ENCODE measurements around the gene GPHN. TPM values are rescaled to one million over a fixed set of nuclear protein-coding genes. Genes with fewer than 3 reads are reported as not detected.

Gene GPHN
- total RNA-seq, 1 experiment from 2014 or later = 11.3 TPM

DNA sequence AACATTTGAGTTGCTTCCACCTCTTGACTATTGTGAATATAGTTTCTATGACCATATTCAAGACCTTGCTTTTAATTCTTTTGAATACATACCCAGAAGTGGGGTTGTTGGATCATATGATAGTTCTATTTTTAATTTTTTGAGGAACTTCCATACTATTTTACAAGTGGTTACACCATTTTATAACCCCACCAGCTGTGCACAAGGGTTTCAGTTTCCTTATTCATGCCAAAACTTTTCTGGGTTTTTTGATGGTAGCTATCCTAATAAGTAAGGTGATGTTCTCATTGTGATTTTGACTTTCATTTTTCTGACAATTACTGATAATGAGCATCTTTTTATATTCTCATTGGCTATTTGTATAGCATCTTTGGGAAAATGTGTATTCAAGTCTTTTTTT, 571.9 kb downstream of the GPHN start:
- no peak overlapping the region for H3K4me3 Mint-ChIP-seq (ENCODE audit: unreplicated experiment)
- Histone ChIP-seq H3K4me3 (ENCODE audit: low read depth, low read length) (no peak overlapping the region), H3K9me3 (no peaks in the 10 kb centered on the region), H3K4me1 (no peaks in the 10 kb centered on the region), H3K27me3 (replicated peaks; ENCODE audit: control insufficient read depth, insufficient read depth, low read length) (no peaks in the 10 kb centered on the region), H3K36me3 (ENCODE audit: control insufficient read depth, insufficient read depth, low read length) (no peaks in the 10 kb centered on the region)
- no peaks in the 10 kb centered on the region for H3K36me3 Mint-ChIP-seq (ENCODE audit: insufficient read depth, unreplicated experiment)
- TF ChIP-seq, protein P1, sequence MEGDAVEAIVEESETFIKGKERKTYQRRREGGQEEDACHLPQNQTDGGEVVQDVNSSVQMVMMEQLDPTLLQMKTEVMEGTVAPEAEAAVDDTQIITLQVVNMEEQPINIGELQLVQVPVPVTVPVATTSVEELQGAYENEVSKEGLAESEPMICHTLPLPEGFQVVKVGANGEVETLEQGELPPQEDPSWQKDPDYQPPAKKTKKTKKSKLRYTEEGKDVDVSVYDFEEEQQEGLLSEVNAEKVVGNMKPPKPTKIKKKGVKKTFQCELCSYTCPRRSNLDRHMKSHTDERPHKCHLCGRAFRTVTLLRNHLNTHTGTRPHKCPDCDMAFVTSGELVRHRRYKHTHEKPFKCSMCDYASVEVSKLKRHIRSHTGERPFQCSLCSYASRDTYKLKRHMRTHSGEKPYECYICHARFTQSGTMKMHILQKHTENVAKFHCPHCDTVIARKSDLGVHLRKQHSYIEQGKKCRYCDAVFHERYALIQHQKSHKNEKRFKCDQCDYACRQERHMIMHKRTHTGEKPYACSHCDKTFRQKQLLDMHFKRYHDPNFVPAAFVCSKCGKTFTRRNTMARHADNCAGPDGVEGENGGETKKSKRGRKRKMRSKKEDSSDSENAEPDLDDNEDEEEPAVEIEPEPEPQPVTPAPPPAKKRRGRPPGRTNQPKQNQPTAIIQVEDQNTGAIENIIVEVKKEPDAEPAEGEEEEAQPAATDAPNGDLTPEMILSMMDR (IDR thresholded peaks at IDR 0.05; ENCODE audit: insufficient read depth in 1 of 2, low read depth in 1 of 2, low read length in 1 of 2, severe bottlenecking in 1 of 2, unreplicated experiment in 1 of 2) = no peak
- peaks cover 9% of the 10 kb centered on the region for H3K9me3 Mint-ChIP-seq (ENCODE audit: unreplicated experiment)
- POLR2A ChIA-PET = interaction anchor here (0.6 kb wide), 1 partner anchor 11 kb away, joined by 3 read pairs; no protein-coding TSS in a partner anchor
- no peaks in the 10 kb centered on the region for H3K27me3 Mint-ChIP-seq (ENCODE audit: insufficient read depth, unreplicated experiment)
- intact Hi-C loops (cut with micrococcal nuclease; ENCODE audit: unreplicated experiment) = no loop called here
- no peak overlapping the region for H3K27ac Mint-ChIP-seq (ENCODE audit: unreplicated experiment)
- no peak for DNase-seq
- BruUV-seq (replicated peaks) = no TSS peak
- CTCF ChIA-PET = no interaction called here
- H3K4me1 Mint-ChIP-seq (ENCODE audit: low read depth, unreplicated experiment) = no peaks in the 10 kb centered on the region

DNA sequence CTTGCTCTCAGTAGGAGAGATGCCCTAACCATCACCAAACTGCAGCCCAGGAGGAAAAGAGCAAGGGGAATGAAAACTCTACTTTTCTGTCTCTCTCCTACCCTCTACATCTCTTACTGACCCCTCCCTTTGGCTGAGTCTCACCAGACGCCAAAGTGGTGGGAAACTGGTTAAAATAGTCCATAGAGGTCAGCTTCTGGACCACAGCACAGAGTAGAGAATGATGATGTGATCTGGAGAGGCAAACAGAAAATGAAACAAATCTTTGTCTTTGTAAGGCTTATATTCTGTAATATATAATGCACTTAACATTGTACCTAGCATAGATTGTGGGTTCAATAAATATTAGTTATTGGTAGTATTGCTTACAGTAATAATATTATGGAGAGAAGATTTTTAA, 600.3 kb downstream of the GPHN start:
- no peaks in the 10 kb centered on the region for H3K27me3 Mint-ChIP-seq (ENCODE audit: insufficient read depth, unreplicated experiment)
- DNase-seq = no peak
- no peak overlapping the region for H3K4me3 Mint-ChIP-seq (ENCODE audit: unreplicated experiment)
- TF ChIP-seq, protein P1 (IDR thresholded peaks at IDR 0.05; ENCODE audit: insufficient read depth in 1 of 2, low read depth in 1 of 2, low read length in 1 of 2, severe bottlenecking in 1 of 2, unreplicated experiment in 1 of 2) = no peak
- H3K27ac Mint-ChIP-seq (ENCODE audit: unreplicated experiment) = no peak overlapping the region
- ChIA-PET CTCF (no interaction called here), POLR2A (no interaction called here)
- intact Hi-C loops (cut with micrococcal nuclease; ENCODE audit: unreplicated experiment) = no loop called here
- H3K36me3 Mint-ChIP-seq (ENCODE audit: insufficient read depth, unreplicated experiment) = no peaks in the 10 kb centered on the region
- Histone ChIP-seq H3K4me3 (ENCODE audit: low read depth, low read length) (no peak overlapping the region), H3K9me3 (peaks cover 4% of the 10 kb centered on the region; the same call in 1 of the 2 replicates), H3K4me1 (no peaks in the 10 kb centered on the region), H3K27me3 (replicated peaks; ENCODE audit: control insufficient read depth, insufficient read depth, low read length) (no peaks in the 10 kb centered on the region), H3K36me3 (ENCODE audit: control insufficient read depth, insufficient read depth, low read length) (no peaks in the 10 kb centered on the region)
- no TSS peak for BruUV-seq (replicated peaks)
- peaks cover 15% of the 10 kb centered on the region for H3K9me3 Mint-ChIP-seq (ENCODE audit: unreplicated experiment)
- no peaks in the 10 kb centered on the region for H3K4me1 Mint-ChIP-seq (ENCODE audit: low read depth, unreplicated experiment)

- H3K9me3 Mint-ChIP-seq (ENCODE audit: unreplicated experiment) = peaks cover 8% of the 10 kb centered on the region
- H3K9me3 ChIP-seq = peaks cover 2% of the 10 kb centered on the region; the same call in 1 of the 2 replicates
- intact Hi-C loops (cut with micrococcal nuclease; ENCODE audit: unreplicated experiment) = no loop called here
- H3K36me3 Mint-ChIP-seq (ENCODE audit: insufficient read depth, unreplicated experiment) = no peaks in the 10 kb centered on the region
- no peaks in the 10 kb centered on the region for H3K4me1 Mint-ChIP-seq (ENCODE audit: low read depth, unreplicated experiment)
- peaks cover 1% of the 10 kb centered on the region for H3K27me3 Mint-ChIP-seq (ENCODE audit: insufficient read depth, unreplicated experiment)
- no peak overlapping the region for H3K4me3 ChIP-seq (ENCODE audit: low read depth, low read length)
- H3K27me3 ChIP-seq (replicated peaks; ENCODE audit: control insufficient read depth, insufficient read depth, low read length) = no peaks in the 10 kb centered on the region
- no peaks in the 10 kb centered on the region for H3K4me1 ChIP-seq
- H3K4me3 Mint-ChIP-seq (ENCODE audit: unreplicated experiment) = no peak overlapping the region
- POLR2A ChIA-PET = no interaction called here
- no peaks in the 10 kb centered on the region for H3K36me3 ChIP-seq (ENCODE audit: control insufficient read depth, insufficient read depth, low read length)
- no peak overlapping the region for H3K27ac Mint-ChIP-seq (ENCODE audit: unreplicated experiment)
- DNase-seq = no peak
- CTCF ChIA-PET = no interaction called here
- no TSS peak for BruUV-seq (replicated peaks)
- TF ChIP-seq, protein P1 (IDR thresholded peaks at IDR 0.05; ENCODE audit: insufficient read depth in 1 of 2, low read depth in 1 of 2, low read length in 1 of 2, severe bottlenecking in 1 of 2, unreplicated experiment in 1 of 2) = no peak
Measured at GRCh38 chr14:67111022-67111421, 603.1 kb downstream of the GPHN start.
